ENCODE results near the gene HOXB4.

The HOXB4 gene

GRCh38 chr17:48559122-48559839, 18.9 kb downstream of the HOXB4 start:
- no peak for DNase-seq (ENCODE audit: low read depth in 3 of 3)

DNA sequence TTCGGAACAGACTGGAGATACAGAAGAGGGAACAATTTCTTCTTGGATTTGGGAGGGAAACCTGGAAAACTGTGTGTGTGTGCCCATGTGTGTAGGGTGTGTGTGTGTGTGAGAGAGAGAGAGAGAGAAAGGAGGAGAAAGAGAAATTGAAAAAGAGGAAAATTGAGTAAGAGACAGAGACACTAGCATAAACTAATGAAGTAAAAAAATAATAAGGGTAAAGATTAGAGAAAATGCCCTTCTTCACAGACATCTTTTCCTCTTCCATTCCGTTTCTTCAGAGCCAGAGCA, 19.4 kb downstream of the HOXB4 start:
- DNase-seq (ENCODE audit: low read depth in 3 of 3), result no peak

- DNase-seq (ENCODE audit: low read depth in 3 of 3), result no peak
Measured at GRCh38 chr17:48558057-48558830, 19.9 kb downstream of the HOXB4 start.

DNA sequence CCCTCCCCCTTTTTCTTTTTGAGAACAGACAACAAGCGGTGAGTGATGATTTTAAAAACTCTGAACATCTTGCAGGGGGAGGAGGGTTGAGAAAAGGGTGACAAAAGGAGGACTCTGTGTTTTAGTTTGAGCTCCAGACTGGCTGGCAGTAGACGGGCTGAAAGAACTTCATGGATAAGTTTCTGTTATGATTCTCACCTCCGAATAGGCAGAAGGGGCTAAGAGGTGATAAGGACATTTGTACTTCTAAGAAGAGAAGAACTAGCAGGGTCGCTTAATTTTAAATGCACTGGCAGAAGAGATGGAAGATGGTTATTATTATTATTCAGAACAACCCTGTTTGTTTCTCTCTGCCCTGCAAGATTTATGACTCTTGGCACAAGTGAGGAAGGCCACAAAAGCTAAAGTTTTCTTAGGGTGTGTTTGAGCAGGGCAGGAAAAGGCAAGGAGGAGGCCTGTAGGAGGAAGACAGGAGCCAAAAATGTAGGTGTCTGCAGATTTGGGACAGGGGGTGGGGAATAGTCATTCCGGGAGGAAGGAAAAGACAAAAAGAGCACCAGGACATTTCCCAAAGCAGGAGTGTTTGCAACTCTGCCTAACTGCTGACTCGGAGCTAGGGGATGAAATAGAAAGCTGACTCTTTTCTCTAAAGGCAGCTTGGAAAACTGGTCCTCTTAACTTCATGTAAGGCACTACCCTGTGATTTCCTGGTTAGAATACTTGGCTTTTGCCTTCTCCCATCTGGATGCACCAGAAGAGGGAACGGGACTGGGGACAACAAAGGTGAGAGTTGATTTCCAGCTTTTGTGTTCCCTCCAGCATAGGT, 21.4 kb downstream of the HOXB4 start:
- no peak for DNase-seq (ENCODE audit: low read depth in 3 of 3)

DNA sequence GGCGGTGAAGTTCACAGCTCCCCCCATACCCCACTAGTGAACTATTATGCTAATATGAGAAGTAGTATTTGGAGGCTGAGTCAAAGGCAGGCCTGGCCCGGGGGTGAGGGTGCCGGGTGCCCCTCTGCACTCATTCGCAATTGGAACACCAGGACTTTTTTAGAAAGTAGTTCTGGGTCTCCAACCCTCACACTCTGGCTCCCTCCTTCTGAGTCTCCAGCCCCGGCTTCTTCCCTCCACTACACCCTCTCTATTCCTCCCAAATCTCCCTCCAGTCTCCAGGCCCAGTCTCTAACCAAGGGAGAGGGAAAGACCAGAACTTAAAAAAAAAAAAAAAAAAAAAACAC, 21.9 kb downstream of the HOXB4 start:
- DNase-seq (ENCODE audit: low read depth in 3 of 3), result no peak

- DNase-seq (ENCODE audit: low read depth in 3 of 3), result no peak
Measured at GRCh38 chr17:48555258-48556228, 22.6 kb downstream of the HOXB4 start.

DNA sequence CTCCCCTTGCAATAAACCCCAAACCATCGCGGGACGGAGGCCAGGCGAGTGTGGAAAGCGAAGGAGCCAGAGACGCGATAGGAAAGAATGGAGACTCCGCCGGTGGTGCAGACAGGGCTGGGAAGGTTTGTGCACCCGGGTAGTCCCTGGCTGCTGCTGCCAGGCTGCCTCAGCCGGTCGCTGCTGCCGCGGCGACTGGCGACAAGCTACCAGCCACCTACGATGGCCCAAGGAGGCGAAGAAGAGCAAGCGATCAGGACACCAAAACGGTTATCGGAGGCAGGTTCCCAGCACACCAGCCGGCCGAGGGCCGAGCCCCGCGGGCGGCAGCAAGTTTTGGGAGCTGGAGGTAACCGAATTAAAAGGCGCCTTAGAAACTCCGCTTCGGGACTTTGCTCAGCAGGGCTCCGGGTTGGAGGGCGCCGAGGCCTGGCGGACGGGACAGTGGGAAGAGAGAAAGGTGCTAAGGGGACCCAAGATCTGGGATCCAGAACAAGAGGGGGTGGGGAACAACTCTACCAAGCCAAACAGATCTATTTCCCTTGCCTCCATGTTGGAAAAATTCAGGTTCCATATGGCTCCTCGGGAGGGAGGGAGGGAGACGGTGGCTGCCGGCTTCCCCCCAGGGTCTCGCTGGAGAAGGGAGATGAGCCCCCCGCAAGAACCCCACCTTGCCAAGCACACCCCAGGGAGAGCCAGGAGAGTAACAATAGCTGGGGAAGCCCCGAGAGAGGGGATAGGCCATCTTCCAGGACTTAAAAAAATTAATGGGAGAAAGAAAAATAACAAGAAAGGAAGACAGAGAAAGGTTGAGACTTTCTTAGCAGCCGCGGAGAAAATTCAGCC, 23.5 kb downstream of the HOXB4 start:
- no peak for DNase-seq (ENCODE audit: low read depth in 3 of 3)

DNA sequence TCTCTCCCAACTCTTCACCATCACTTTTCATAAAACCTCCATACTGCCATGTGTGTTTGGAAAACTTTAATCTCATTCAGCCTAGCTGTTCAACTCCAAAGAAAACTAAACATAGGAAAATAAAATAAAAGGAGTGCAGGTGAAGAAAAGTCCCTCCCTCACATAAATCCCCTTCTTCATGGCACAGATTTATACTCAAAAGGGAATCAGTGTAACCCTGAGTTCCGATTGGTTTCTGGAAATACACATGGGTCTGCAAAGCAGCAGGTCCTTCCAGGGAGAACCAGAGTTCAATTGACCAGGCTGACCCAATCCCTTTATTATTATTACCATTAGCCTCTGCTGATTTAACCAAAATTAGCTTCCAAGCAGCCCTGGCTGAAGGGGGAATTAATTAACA, 24.3 kb downstream of the HOXB4 start:
- no peak for DNase-seq (ENCODE audit: low read depth in 3 of 3)

- no peak for DNase-seq (ENCODE audit: low read depth in 3 of 3)
Measured at GRCh38 chr17:48553190-48553547, 25.0 kb downstream of the HOXB4 start.

- no peak for DNase-seq (ENCODE audit: low read depth in 3 of 3)
Measured at GRCh38 chr17:48552466-48553189, 25.5 kb downstream of the HOXB4 start.

DNA sequence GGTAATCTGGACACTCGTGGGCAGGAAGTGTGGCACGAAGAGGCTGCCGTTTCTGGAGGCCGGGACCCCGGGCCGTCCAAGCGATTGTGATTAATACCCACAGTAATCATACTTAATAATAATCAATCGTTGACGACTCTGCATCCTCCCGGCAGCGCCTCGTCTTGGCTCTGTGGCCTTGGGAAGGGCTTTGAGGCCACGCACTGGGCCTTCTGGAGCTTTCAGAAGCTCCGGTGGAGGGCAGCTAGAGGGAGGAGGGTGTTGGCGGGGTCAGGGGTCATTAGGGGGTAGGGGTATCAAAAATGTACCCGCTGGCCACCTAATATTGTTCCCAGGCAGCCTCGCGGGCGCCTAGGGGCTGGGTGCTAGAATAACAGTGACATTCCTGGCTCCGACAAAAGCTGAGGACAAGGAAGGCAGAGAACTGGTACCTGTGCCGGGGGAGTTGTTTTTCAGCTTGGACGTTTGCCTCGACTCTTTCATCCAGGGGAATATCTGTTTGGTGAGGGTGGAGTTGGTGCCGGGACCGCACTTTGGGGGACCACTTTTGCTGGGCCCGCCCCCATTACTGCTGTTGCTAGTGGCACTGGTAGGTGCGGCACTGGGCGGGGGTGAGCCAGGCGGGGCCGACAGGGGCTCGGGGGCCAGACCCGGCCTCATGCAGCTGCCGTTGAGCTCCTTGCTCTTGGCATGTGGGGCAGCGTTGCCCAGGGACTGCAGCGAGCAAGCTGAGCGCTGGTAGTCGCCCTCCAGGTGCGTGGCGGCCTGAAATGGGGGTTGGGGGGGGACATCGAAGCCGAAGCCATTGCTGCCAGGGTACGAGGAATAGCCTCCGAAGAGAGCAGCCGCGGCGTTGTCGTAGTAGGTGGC, 26.3 kb downstream of the HOXB4 start:
- DNase-seq (ENCODE audit: low read depth in 3 of 3), result no peak

GRCh38 chr17:48551214-48551555, 27.0 kb downstream of the HOXB4 start:
- DNase-seq (ENCODE audit: low read depth in 3 of 3), result no peak

DNA sequence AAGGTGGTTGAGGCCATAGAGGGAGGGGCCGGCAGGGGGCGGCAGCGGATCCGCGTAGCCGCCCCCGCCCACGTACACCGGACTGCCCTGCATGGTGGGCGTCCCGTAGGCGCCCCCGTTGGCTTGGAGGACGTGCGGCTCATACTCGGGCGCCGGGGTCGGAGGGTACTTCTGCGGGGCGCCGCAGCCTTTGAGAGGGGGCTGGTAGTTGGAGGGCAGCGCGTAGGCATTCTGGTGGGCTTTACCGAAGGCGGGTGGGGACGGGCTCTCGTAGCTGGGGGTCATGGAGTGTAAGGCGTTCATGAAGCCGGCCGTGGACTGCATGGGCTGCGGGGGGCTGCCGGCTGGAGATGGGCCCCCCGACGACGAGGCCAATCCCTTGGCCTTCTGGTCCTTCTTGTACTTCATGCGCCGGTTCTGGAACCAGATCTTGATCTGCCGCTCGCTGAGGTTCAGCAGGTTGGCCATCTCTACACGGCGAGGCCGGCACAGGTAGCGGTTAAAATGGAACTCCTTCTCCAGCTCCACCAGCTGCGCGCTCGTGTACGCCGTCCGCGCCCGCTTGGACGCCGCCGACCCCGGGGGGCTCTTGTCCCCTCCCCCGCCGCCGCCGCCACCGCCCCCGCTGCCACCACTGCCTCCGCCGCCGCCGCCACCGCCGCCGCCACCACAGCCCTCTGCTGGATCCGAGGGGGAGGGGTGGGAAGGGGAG, 27.5 kb downstream of the HOXB4 start:
- no peak for DNase-seq (ENCODE audit: low read depth in 3 of 3)

GRCh38 chr17:48549914-48550501, 28.1 kb downstream of the HOXB4 start:
- DNase-seq (ENCODE audit: low read depth in 3 of 3), result no peak

DNA sequence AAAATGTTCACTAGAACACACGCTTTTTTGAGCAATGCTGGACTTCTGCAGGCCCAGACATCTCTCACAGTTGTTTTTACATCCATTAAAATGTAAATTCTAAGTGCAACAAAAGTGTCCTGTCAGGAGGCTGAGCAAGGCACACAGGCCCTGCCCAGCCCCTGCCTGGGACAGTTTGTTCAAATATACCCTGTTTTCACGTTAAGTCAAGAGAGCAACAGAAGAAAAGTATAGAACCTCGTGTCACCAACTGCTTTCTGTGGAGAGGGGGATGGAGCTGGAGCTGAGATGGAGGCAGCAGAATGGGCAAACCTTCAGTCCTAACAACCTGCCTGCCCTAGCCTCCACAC, 28.9 kb downstream of the HOXB4 start:
- no peak for DNase-seq (ENCODE audit: low read depth in 3 of 3)

- no peak for DNase-seq (ENCODE audit: low read depth in 3 of 3)
Measured at GRCh38 chr17:48548523-48549280, 29.4 kb downstream of the HOXB4 start.

- no peak for DNase-seq (ENCODE audit: low read depth in 3 of 3)
Measured at GRCh38 chr17:48547808-48548522, 30.2 kb downstream of the HOXB4 start.
